GM10266 (cell line): ENCODE measurements around the gene FEZF2.

Experiments used
- DNase-seq: peaks from one replicate; pipeline ENCODE4 v3.0.0; 2012; ENCODE audit errors: extremely low spot score
- CTCF ChIP-seq: IDR thresholded peaks from 2 replicates; pipeline ENCODE4 v1.5.1; 2012; ENCODE audit warnings: mild to moderate bottlenecking, low read depth; ENCODE audit not compliant: control insufficient read depth, insufficient read depth; ENCODE audit errors: missing control alignments

The FEZF2 gene

GRCh38 chr3:62373714-62374333 is 474 bp upstream of the FEZF2 start:
- no peak for TF ChIP-seq CTCF
- no peak for DNase-seq

GRCh38 chr3:62372621-62373041 is 719 bp downstream of the FEZF2 start:
- TF ChIP-seq CTCF, result no peak
- no peak for DNase-seq

- TF ChIP-seq CTCF, result no peak
- peak; percentile 23 for DNase-seq
These were observed 1.4 kb downstream of the FEZF2 start for GRCh38 chr3:62371720-62372591.

- no peak for TF ChIP-seq CTCF
- peak; percentile 27 for DNase-seq
These were observed 2.3 kb downstream of the FEZF2 start for GRCh38 chr3:62370858-62371719.

- no peak for TF ChIP-seq CTCF
- no peak for DNase-seq
These were observed 3.1 kb downstream of the FEZF2 start for GRCh38 chr3:62370112-62370857.

GRCh38 chr3:62369476-62369743 is 3.9 kb downstream of the FEZF2 start:
- no peak for TF ChIP-seq CTCF
- DNase-seq, result no peak
